ENCODE measurements around the gene ATP5ME.

ATP5ME gene

GRCh38 chr4:666822-667544, 7.1 kb downstream of the ATP5ME start:
- DNase-seq, result no peak

GRCh38 chr4:666436-666810, 7.7 kb downstream of the ATP5ME start:
- DNase-seq, result no peak

- DNase-seq, result no peak
Measured at GRCh38 chr4:665751-666435, 8.2 kb downstream of the ATP5ME start.

- no peak for DNase-seq
Measured at GRCh38 chr4:665381-665750, 8.7 kb downstream of the ATP5ME start.

GRCh38 chr4:664713-665231, 9.3 kb downstream of the ATP5ME start:
- no peak for DNase-seq

GRCh38 chr4:663438-664428, 10.3 kb downstream of the ATP5ME start:
- no peak for DNase-seq

GRCh38 chr4:663046-663437, 11.0 kb downstream of the ATP5ME start:
- no peak for DNase-seq

GRCh38 chr4:661881-662761, 12.0 kb downstream of the ATP5ME start:
- DNase-seq, result no peak

GRCh38 chr4:661231-661630, 12.8 kb downstream of the ATP5ME start:
- no peak for DNase-seq

GRCh38 chr4:660401-660800, 13.7 kb downstream of the ATP5ME start:
- DNase-seq, result no peak

- DNase-seq, result no peak
Measured at GRCh38 chr4:659851-660250, 14.2 kb downstream of the ATP5ME start.

- DNase-seq, result no peak
Measured at GRCh38 chr4:658681-659667, 15.1 kb downstream of the ATP5ME start.

- no peak for DNase-seq
Measured at GRCh38 chr4:657834-658667, 16.0 kb downstream of the ATP5ME start.

- DNase-seq, result no peak
Measured at GRCh38 chr4:657338-657833, 16.7 kb downstream of the ATP5ME start.

- no peak for DNase-seq
Measured at GRCh38 chr4:656436-657337, 17.4 kb downstream of the ATP5ME start.

- no peak for DNase-seq
Measured at GRCh38 chr4:655464-656151, 18.5 kb downstream of the ATP5ME start.

GRCh38 chr4:654871-655463, 19.1 kb downstream of the ATP5ME start:
- no peak for DNase-seq

GRCh38 chr4:654503-654845, 19.6 kb downstream of the ATP5ME start:
- no peak for DNase-seq
